GM12872 (cell line): ENCODE results near the gene ACOXL.

Experiments
- TF ChIP-seq, protein P1 (sequence below): IDR thresholded peaks from 3 replicates; pipeline ENCODE4 v1.5.1; 2011; ENCODE audit warnings: low read depth, mild to moderate bottlenecking, low read length, moderate library complexity; ENCODE audit not compliant: insufficient read depth

Gene ACOXL

DNA sequence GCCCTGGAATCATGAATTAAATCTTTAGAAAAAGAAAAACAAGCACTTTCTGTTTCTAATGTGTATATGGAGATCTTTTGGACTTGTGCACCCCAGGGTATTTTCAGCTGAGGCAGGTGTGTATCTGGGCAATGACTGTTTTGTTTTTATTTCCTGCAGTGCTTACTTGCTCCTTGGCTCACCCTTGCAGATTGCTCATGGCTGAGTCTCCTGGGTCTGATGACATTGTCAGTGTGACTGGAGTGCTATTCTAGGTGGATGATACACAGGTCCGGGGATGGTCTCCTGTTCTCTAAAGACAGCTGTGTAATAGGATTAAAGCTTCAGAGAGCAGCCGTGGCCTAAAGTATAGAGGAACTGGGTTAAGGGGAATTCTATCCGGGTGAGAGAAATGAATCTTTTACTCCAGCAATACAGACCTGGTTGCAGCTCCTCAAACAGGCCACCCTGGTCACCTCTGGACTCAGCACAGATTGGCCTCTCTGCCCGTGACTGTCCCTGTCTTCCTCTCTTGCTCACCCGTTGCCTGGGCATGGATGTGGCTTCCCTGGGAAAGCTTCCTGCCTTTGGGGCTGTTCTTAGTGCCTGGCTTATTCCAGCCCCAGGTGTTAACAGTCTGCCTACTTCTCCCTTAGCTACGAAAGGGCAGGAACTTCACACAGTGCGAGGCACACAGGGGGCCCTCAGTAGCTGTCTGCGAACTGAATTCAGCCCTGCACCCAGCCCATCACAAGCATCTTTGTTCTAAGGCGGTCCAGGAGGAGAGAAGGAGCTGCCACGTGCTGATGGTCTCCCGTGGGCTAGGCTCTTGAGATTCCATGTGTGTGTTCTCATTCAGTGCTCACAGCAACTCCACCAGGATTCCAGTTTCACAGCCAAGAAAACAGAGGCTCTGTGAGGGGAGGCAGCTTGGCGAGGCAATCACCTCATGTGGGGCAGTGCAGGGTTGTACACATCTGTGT lies 84.3 kb downstream of the ACOXL start:
- TF ChIP-seq, protein P1, sequence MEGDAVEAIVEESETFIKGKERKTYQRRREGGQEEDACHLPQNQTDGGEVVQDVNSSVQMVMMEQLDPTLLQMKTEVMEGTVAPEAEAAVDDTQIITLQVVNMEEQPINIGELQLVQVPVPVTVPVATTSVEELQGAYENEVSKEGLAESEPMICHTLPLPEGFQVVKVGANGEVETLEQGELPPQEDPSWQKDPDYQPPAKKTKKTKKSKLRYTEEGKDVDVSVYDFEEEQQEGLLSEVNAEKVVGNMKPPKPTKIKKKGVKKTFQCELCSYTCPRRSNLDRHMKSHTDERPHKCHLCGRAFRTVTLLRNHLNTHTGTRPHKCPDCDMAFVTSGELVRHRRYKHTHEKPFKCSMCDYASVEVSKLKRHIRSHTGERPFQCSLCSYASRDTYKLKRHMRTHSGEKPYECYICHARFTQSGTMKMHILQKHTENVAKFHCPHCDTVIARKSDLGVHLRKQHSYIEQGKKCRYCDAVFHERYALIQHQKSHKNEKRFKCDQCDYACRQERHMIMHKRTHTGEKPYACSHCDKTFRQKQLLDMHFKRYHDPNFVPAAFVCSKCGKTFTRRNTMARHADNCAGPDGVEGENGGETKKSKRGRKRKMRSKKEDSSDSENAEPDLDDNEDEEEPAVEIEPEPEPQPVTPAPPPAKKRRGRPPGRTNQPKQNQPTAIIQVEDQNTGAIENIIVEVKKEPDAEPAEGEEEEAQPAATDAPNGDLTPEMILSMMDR = no peak

DNA sequence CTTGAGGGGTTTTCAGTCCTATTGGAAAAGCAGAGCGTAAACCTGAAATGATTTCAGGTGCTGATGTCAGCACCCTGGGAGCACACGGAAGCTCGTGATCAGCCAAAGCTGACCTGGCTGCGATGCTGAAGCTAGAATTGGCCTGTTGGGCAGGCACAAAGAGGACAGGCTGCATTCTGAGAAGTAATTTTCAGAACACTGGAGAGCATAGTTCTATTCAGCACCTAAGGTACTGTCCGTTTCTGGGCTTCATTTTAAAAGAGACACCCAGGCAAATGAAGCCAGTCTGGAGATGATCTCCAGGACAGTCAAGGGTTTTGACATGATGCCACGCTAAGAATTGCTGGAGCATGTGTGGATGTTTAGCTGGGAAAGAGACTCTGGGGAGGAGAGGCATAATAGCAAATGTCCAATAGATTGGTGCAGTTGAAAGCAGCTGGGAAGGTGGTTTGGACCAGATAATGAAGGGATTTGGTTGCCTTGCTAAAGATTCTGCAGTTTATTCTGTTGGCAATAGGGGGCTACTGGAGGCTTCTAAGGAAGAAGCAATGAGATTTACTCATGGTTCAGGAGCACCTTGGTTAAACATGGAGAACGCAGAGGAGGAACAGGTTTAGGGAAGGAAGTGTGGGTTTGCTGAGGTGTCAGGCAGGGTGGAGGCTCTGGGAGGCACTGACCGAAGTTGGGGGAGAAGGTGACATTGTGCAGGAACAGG lies 86.6 kb downstream of the ACOXL start:
- TF ChIP-seq, protein P1 = peak; percentile 34

DNA sequence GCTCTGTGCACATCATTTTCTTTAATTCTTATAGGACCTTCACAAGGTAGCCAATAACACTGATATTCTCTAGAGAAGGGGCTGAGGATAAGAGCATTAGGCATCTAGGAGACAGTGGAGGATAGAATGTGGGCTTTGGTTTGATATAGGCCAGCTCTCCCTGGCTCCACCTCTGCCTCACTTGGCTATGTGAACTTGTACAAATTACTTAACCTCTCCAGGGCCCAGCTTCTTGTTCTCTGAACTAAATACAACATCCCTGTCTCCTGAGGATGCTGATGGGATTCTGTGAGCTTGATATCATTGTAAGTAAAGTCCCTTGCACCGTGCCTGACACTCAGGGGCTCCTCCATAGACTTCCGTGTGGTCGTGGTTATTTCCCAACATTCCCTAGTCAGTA lies 87.3 kb downstream of the ACOXL start:
- TF ChIP-seq, protein P1 = no peak

DNA sequence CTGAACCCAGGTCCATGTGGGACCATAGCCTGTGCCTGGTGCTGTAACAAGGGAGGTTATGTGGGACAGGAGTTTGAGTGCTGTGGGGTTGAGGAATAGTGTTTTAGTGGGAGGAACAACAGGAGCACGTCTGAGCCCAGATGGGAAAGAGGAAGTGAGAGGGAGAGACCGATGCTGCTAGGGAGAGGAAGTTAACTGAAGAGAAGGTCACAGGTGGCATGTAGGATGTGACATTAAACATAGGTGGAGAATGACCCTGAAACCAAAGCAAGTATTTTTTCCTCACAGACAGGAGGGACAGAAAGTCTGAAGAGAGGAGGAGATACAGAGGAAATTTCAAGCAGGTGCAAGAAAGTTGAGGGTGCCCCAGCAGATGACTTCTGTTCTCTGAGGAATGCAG lies 87.8 kb downstream of the ACOXL start:
- TF ChIP-seq, protein P1 = no peak

DNA sequence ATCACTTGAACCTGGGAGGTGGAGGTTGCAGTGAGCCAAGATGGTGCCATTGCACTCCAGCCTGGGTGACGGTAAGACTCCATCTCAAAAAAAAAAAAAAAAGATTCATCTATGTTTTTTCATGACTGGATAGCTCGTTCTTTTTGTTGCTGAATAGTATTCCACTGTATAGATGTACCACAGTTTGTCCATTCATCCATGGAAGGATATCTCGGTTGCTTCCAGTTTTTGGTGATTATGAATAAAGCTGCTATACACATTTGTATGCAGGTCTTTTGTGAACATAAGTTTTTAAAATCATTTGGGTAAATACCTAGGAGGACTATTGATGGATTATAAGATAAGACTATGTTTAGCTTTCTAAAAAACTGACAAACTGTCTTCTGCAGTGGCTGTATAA lies 90.8 kb downstream of the ACOXL start:
- TF ChIP-seq, protein P1 = no peak

DNA sequence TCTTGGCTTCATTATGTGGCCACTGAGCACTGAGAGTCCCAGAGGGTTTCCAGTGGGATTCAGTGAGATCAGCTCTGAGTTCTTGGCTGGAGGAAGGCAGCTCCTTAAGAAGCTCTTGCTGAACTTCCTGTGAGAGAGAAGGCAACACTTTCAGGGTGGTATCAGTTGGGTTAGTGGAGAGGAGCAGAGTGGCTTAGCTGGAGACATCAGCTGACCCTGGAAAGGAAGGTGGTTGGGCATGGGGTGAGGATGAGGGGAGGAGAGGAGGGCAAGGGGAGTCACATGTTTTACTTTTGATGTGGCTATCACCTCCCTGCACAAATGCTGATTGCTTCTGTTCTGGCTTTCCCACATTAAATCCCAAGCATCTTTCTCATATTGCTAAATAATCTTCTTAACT lies 95.1 kb downstream of the ACOXL start:
- TF ChIP-seq, protein P1 = no peak

DNA sequence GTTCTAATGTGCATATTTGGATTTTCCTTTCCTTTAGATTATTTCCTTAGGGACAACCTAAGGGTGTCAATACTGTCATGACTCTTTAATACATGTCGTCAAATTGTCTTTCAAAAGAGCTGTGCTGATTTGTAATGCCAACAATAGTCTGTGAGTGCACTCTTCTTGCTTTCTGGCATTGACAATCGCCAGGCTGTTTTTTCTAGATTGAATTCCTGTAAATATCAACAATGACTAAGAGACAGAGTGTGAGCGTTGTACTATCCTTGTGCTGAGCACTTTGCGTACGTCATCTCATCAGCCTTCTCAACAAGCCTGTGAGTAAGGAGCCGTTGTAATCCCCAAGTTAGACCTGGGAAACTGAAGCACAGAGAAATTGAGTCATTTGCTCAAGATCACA lies 96.0 kb downstream of the ACOXL start:
- TF ChIP-seq, protein P1 = no peak
